NCI-H748 (cell line): ENCODE measurements around the gene ZNF76.

Experiments
- DNase-seq: peaks from one replicate; lab custom pipeline; 2025; ENCODE audit not compliant: unreplicated experiment; lab: John Stamatoyannopoulos, UW

The ZNF76 gene

GRCh38 chr6:35265523-35265922 lies 6.0 kb downstream of the ZNF76 start:
- no peak for DNase-seq

DNA sequence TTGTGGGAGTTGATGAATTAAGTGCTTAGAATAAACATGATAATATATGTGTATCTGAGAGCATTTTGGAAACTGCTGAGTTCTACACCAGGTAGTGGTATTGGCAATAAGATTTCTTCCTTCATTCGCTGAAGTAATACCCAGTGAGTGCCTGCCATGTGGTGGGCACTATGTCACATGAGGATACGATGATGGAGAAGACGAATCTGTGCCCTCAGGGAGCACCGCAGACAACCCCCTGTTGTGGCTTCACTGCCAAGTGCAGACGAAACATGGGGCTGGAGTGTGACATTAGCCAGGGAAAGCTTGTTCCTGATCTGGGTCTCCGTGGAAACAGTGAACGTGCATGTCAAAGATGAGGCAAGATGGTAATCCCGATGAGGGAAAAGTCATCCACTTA lies 7.9 kb downstream of the ZNF76 start:
- DNase-seq = no peak

DNA sequence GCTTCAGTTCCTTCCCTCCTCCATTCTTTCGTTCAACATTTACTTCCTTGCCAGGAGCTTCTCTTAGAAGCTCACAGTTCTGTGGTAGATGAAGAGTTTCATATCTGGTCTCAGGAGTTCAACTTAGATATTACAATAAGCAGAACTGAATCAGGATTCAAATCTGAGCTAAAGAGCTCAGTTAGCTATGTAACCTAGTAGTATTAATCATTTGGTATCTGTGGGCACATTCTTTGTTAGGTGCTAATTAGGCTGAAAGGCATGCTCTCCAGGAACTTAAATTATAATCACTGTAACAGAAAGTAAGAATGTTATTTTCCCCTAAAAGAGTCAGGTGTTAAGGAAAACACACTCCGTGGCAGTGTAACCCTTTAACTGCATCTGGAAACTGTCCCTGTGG lies 8.4 kb downstream of the ZNF76 start:
- no peak for DNase-seq

- DNase-seq = no peak
Measured at GRCh38 chr6:35272005-35272404, 12.5 kb downstream of the ZNF76 start.

- no peak for DNase-seq
Measured at GRCh38 chr6:35273822-35274559, 14.5 kb downstream of the ZNF76 start.

- no peak for DNase-seq
Measured at GRCh38 chr6:35275744-35276260, 16.3 kb downstream of the ZNF76 start.

DNA sequence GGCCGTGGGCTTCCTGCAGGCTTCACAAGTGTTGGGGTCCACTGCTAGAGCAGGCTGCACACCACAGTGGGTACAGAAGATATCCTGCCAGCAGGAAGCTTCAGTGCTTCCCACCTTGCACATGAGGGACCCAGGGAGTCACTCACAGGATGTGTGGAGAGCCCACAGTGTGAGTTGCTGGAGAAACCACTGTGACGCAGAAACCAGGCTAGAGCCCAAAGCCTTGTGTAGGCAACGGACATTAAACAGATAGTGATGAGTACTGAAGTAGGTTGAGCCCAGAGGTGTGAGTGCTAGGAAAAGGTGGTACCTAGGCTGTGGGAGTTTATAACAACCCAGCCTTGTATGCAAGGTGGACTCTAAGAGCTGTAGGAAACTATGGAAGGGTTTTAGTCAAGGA lies 19.2 kb downstream of the ZNF76 start:
- no peak for DNase-seq

GRCh38 chr6:35280903-35281302 lies 21.4 kb downstream of the ZNF76 start:
- DNase-seq = no peak

DNA sequence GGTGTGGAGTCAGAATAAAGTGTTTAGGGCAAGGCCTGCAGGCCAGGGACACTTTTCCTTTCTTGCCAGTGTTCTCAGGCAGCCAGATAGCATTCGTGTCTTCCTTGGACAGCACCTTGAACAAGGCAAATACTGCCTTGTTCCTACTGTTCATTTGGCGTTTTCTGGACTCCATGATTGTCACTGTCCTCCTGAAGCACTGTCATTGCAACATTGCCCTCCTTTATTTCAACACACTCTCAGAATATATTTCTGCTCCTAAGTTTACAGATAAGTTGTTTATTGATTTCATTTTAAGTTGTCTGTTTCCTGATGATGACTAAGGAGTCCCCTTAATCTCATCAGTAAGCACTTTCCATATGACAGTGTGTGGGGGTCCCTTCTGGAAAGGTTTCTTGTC lies 22.9 kb downstream of the ZNF76 start:
- no peak for DNase-seq

DNA sequence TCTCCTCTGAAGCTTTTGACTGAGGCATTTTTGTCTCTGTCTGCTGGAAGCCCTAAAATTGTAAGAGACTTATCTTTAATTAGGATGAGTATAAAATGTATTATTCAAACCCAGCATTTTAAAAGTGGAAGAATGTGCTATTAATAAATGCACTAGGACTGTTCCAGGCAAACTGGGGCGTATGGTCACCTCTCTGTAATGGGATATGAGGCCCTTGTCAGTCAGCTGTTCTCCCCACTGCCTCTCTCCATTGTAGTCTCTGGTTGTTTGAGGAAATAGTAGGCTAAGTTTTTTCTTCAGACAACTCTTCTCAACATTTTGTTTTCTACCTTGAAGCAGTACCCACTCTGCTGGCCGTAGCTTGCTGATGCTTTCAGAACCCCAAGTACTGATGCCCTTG lies 23.8 kb downstream of the ZNF76 start:
- no peak for DNase-seq

DNA sequence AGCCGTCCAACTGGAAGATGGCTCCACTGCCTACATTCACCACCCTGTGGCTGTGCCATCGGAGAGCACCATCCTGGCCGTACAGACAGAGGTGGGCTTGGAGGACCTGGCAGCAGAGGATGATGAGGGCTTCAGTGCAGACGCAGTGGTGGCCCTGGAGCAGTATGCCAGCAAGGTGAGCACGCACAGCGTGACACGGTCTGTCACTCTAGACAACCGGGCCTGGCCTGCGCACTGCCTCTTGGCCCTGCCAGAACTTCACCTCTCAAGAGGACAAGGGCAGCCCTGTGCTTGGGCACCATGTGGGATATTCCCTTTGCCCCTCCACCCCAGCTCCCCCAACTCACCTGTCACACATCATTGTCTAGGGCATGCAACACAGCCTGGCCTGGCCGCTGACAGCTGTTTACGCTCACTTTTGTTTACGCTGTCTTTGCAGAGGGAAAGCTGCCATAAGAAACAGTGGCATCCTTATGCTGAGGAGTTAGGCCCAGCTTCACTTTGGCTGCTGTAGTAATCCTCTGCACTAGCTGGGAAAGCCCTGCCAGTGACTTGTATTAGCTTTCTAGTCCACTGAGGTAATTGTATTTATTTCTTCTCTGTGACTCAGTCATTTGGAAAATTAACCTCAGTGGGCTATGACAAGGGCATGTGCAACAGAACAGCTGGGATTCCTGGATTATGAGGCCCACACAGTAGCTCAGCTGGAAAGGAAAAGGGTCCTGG lies 28.3 kb downstream of the ZNF76 start:
- DNase-seq = no peak

- DNase-seq = no peak
Measured at GRCh38 chr6:35288834-35289233, 29.3 kb downstream of the ZNF76 start.

DNA sequence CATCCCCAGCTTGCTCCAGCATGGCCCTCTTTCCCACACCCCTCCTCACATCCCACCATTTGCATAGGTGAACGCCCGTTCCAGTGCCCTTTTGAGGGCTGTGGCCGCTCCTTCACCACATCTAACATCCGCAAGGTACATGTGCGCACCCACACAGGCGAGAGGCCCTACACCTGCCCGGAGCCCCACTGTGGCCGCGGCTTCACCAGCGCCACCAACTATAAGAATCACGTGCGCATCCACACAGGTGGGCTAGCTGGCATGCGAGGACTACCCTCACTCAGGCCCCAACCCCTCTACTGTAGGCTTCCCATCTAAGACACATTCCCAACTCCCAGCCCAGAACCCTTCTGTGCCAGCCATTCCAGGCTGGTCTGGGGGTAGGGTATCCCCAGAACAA lies 32.0 kb downstream of the ZNF76 start:
- DNase-seq = no peak

GRCh38 chr6:35292494-35292893 lies 33.0 kb downstream of the ZNF76 start:
- no peak for DNase-seq

DNA sequence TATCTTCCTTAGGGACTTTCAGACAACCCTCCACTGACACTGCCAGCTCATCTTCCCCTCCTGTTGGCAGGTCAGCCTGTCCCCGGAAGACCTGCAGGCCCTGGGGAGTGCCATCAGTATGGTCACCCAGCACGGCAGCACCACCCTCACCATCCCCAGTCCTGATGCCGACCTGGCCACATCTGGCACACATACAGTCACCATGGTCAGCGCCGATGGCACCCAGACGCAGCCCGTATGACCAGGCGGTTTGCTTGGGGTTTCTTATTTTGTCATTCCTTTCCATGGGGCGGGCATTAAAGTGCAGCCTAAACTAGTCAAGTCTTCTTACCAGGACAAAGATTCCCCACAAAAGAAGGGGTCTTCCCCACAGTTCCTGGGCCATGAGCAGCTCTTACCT lies 34.1 kb downstream of the ZNF76 start:
- DNase-seq = no peak

- DNase-seq = peak; percentile 85
Measured at GRCh38 chr6:35294308-35294945, 34.9 kb downstream of the ZNF76 start.

DNA sequence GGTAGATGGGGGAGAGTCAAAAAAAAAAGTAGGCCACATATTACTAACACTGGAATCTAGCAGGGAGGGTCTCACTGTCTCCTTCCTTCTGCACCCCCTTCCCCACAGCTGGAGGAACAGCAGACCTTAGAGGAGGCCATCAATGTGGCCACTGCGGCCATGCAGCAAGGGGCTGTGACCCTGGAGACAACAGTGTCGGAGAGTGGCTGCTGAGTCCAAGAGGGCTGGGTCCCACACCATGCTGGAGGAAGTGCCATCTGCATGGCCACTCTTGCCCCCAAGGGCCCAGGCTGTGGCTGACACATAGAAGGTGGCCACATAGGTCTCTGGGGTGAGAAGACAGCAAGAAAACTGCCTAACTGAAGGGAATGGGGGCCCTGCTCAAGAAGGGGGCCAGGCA lies 35.5 kb downstream of the ZNF76 start:
- DNase-seq = no peak

DNA sequence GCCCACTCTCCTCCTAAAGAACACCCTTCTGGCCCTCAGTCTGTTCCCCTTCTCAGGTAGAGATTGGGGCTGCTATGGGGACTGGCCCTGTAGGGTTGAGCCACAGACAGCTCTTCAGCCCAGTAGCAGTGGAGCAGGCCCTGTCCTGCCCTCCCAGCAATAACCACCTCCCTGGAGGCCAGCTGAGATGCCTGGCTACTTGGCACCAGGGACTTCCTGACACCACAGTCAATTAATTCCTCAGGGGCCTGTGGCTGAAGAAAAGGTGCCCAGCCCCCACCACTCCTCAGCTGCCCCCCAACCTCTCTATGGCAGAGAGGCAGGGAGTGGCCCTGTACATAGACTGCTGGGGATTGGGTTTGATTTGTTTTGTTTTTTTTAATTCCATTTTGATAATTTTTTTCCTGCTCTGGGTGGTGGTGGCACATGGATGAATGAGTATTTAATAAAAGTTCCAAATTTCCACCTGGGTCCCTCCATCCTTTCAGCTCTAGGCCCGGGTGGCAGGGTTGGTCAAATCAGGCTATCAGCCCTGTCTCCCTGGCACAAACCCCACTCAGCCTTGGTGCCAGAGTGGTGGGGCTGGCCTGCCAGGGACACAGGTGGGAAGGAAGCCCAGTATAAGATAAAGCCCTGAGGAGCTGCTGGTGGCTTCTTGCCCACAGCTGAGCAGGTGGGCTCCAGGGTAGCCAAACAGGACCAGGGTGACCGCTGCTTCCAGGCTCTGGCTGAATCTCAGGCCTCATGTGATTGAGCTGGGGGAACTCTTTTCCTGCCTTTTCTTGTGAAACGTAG lies 36.2 kb downstream of the ZNF76 start:
- no peak for DNase-seq

- DNase-seq = no peak
Measured at GRCh38 chr6:35296931-35297600, 37.5 kb downstream of the ZNF76 start.

GRCh38 chr6:35297601-35298481 lies 38.3 kb downstream of the ZNF76 start, which contains the start of gene DEF6:
DEF6 (plus strand) TSS chr6:35297818; CDS start chr6:35297857, 39 bp downstream.
- DNase-seq = peak; percentile 57
